Measurements from ENCODE around the gene PDZD2. TPM values are rescaled to one million over a fixed set of nuclear protein-coding genes. Genes with fewer than 3 reads are reported as not detected.

Gene PDZD2
- total and polyA plus RNA-seq, 2 donors (not counting 3 experiments of a cell fraction or from before 2014, with no cell fraction given): 0.66 to 6.9 TPM

DNA sequence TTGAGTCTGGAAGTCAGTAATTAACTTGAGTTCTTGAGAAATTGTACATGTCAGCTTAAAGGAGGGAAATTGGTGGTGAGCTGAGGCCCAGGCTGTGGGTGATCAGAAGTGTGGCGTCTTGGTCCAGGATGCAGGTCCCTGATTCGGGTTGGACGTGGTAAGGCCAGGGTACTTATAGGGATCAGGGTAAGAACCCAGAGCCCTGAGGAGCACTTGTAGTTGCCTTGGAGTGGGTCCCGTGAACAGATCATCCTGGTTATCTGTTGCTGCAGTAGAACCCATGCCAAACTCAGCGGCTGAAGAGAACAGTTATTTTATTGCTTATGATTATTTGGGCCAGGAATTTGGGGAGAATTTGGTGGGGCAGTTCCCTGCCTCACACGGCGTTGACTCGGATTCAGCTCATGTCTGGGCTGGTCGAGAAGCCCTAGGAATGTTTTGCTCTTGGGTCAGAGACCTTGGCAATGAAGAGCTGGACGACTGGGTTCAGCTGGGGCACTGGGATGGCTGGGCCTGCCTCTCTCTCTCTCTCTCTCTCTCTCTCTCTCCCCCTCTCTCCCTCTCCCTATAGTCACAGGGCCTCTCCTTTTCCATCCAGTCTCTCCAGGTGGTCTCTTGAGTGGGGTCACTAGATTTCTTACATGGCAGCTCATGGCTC lies 73.1 kb downstream of the PDZD2 start:
- Histone ChIP-seq H3K4me2 (ENCODE audit: insufficient read depth, low read length) (no peak overlapping the region), H3K9me3 (replicated peaks; ENCODE audit: control insufficient read depth, insufficient read depth, low read length) (no peaks in the 10 kb centered on the region), H3K4me1 (ENCODE audit: control insufficient read depth, extremely low read depth, insufficient read depth, low read length) (no peaks in the 10 kb centered on the region), H3K4me3 (replicated peaks in 1 of 3; ENCODE audit: insufficient read depth in 1 of 3, low read depth in 1 of 3, low read length in 3 of 3) (no peak overlapping the region), H3K27ac (ENCODE audit: insufficient read depth, low read depth, low read length) (no peak overlapping the region), H4K20me1 (replicated peaks; ENCODE audit: control insufficient read depth, extremely low read depth, insufficient read depth, low read length) (no peaks in the 10 kb centered on the region), H3K36me3 (ENCODE audit: control insufficient read depth in 2 of 2, extremely low read depth in 1 of 2, insufficient read depth in 2 of 2, low read length in 2 of 2) (no peaks in the 10 kb centered on the region), H3K9me1 (replicated peaks; ENCODE audit: control insufficient read depth, extremely low read depth, insufficient read depth, low read length) (no peaks in the 10 kb centered on the region), H3K9ac (replicated peaks; ENCODE audit: extremely low read depth, insufficient read depth, low read length) (no peak overlapping the region), H3K79me2 (ENCODE audit: control insufficient read depth, insufficient read depth, low read length) (no peaks in the 10 kb centered on the region), H3K27me3 (ENCODE audit: control insufficient read depth in 2 of 2, insufficient read depth in 2 of 2, low read length in 2 of 2) (no peaks in the 10 kb centered on the region), H2AFZ (ENCODE audit: low read depth, low read length) (no peak overlapping the region)
- no peak for FAIRE-seq
- ChIA-PET POLR2A (no interaction called here), CTCF (no interaction called here)
- DNase-seq (ENCODE audit: low read depth, low spot score): no peak
- TF ChIP-seq JUN (IDR thresholded peaks at IDR 0.05; ENCODE audit: borderline replicate concordance, insufficient read depth, insufficient read length, low read depth): no peak
- TF ChIP-seq FOS (IDR thresholded peaks at IDR 0.05; ENCODE audit: borderline replicate concordance, insufficient read depth, low read length): no peak
- TF ChIP-seq POLR2AphosphoS5 (IDR thresholded peaks at IDR 0.05; ENCODE audit: insufficient read depth, low read depth, low read length): no peak
- no peak for TF ChIP-seq EZH2 (IDR thresholded peaks at IDR 0.05; ENCODE audit: borderline replicate concordance, low read depth, low read length, severe bottlenecking)
- TF ChIP-seq MYC (IDR thresholded peaks at IDR 0.05; ENCODE audit: low read depth, low read length): no peak
- TF ChIP-seq, protein P1, sequence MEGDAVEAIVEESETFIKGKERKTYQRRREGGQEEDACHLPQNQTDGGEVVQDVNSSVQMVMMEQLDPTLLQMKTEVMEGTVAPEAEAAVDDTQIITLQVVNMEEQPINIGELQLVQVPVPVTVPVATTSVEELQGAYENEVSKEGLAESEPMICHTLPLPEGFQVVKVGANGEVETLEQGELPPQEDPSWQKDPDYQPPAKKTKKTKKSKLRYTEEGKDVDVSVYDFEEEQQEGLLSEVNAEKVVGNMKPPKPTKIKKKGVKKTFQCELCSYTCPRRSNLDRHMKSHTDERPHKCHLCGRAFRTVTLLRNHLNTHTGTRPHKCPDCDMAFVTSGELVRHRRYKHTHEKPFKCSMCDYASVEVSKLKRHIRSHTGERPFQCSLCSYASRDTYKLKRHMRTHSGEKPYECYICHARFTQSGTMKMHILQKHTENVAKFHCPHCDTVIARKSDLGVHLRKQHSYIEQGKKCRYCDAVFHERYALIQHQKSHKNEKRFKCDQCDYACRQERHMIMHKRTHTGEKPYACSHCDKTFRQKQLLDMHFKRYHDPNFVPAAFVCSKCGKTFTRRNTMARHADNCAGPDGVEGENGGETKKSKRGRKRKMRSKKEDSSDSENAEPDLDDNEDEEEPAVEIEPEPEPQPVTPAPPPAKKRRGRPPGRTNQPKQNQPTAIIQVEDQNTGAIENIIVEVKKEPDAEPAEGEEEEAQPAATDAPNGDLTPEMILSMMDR (IDR thresholded peaks at IDR 0.05; ENCODE audit: extremely low read depth in 1 of 2, insufficient read depth in 1 of 2, low read depth in 1 of 2, low read length in 2 of 2): no peak
- TF ChIP-seq, protein P2, sequence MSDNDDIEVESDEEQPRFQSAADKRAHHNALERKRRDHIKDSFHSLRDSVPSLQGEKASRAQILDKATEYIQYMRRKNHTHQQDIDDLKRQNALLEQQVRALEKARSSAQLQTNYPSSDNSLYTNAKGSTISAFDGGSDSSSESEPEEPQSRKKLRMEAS (IDR thresholded peaks at IDR 0.05; ENCODE audit: insufficient read depth, insufficient read length): no peak
- TF ChIP-seq GATA2 (IDR thresholded peaks at IDR 0.05; ENCODE audit: insufficient read depth, insufficient read length, low read depth, low read length): no peak
- TF ChIP-seq POLR2A (IDR thresholded peaks at IDR 0.05; ENCODE audit: low read depth, low read length): no peak
- no TSS peak for BruUV-seq (replicated peaks)
- dilution Hi-C loops (cut with MboI; ENCODE audit: extremely low pct_ligation_motif_present, low sequenced_read_pairs): no loop called here
- intact Hi-C loops (cut with micrococcal nuclease): no loop called here

All from endothelial cell of umbilical vein (primary cell).